NCI-H1694 treated with DMSO at 0.1 percent for 48 hours (cell line): ENCODE results near the gene APH1A.
"Not testable (repeated sequence)": the region's sequence is repeated elsewhere in the genome, so short reads cannot be mapped to it uniquely, and the experiment has no call there.

ENCODE experiments used
- DNase-seq: peaks from one replicate; lab custom pipeline; 2025; lab: John Stamatoyannopoulos, UW

APH1A gene

DNA sequence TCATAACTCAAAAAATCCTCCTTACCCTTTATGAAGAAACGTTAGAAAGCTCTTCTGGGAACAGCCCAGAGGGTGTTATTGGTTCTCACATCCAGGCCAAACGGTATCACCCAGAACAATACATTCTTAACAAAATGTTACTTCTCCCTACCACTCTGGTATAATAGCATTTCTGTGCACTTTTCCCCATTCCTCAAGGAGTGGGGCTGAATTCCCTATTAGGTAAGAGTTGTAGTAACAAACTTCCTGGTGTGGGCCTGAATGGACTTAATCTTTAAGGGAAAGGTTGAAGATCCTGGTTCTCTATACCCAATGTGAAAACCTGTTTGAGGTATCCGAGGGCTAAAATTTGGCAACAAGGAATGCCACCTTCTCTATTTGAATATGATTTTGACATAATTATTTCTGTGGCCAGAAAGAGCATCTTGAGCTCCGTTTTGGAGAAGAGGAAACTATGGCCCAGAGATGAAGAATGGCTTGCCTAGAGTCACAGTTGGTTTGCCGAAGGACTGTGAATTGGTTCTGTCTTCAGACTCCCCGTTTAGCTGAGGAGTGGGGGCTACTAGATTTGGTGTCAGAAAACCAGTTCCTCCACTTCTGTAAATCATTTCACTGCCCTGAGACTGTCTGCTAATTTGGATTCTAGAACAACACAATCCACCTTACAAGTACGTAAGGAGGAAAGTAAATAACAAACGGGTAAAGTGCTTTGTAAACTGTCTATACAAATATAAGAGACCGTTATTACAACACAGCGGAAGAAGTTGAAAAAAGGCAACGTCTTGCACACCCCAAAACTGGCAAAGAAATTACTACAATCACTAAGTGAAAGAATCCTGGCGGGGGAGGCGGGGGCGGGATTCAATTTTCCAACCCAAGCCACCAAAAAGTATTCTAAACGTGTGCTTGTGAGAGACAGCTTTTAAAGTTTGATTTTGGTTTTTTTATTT, 35.2 kb downstream of the APH1A start:
- DNase-seq, result no peak

DNA sequence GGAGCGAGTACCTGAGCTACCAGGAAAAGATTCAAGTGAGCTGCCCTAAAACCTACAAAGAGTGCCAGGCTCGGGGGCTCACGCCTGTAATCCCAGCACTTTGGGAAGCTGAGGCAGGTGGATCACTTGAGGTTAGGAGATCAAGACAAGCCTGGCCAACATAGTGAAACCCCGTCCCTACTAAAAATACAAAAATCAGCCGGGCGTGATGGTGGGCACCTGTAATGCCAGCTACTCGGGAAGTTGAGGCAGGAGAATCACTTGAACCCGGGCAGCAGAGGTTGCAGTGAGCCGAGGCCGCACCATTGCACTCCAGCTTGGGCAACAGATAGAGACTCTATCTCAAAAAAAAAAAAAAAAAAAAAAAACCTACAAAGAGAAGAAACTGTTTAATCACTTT, 35.9 kb downstream of the APH1A start:
- not testable (repeated sequence) for DNase-seq

DNA sequence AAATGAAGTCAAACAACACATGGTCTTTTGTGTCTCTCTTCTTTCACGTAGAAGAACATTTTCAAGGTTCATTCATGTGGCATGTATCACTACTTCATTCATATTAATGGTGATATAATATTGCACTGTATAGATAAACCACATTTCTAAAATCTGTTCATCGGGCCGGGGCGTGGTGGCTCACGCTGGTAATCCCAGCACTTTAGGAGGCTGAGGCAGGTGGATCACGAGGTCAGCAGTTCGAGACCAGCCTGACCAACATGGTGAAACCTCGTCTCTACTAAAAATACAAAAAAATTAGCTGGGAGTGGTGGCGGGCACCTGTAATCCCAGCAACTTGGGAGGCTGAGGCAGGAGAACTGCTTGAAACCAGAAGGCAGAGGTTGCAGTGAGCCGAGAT, 40.6 kb downstream of the APH1A start:
- DNase-seq, result not testable (repeated sequence)

DNA sequence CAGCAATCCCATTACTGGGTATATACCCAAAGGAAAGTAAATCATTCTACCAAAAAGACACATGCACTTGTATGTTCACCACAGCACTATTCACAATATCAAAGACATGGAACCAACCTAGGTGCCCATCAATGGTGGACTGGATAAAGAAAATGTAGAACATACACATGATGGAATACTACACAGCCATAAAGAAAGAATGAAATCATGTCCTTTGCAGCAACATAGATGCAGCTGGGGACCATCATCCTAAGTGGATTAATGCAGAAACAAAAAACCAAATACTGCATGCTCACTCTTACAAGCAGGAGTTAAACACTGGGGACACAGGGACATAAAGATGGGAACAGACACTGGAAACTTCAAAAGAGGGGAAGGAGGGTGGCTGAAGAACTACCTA, 41.6 kb downstream of the APH1A start:
- no peak for DNase-seq

DNA sequence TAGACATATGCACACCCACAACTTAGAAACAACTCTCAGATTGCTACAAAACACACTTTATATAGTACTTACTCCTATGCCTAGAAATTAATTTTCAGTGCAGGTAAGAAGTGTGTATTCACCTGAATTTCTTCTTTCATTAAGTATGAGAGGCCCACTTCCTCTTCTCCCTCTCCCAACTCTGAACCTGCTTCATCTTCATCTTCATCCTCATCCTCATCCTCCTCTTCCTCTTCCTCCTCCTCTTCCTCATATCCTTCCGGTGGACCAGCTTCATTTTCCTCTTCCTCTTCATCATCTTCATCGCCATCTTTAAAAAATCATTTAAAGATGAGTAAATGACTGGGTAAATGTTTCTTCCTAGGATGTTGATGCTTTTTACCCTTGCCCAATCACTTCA, 42.3 kb downstream of the APH1A start:
- DNase-seq, result no peak

DNA sequence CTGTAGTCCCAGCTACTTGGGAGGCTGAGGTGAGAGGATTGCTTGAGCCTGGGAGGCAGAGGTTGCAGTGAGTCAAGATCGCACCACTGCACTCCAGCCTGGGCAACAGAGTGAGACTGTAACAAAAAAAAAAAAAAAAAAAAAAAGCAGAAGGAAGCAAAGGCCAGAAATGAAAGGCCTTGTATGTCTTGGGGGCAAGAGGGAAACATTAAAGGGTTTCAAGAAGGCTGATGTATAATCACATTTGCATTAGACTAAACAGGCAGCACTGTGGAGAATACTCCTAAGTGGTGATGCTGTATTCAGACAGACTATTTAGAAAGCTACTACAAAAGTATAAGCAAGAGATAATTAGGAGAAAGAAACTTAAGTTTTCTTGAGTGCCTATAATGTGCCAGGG, 43.3 kb downstream of the APH1A start:
- DNase-seq, result no peak

DNA sequence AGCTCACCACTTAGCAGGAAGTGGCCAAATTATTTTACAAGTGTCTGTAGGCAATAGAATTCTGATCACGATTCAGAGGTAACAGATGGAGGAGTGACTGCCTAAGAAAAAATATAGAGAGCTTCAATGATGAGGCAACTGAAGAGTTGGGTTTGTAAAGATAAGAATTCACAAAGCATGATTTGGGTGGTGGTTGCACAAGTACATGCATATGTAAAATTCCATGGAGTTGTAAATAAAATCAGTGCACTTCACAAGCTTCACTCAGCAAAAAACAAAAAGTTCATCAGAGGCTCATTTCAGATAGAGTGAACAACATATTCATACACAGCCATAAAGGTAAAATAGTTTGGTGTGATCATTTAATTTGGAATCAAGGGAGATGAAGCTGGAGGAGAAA, 43.8 kb downstream of the APH1A start:
- DNase-seq, result no peak

DNA sequence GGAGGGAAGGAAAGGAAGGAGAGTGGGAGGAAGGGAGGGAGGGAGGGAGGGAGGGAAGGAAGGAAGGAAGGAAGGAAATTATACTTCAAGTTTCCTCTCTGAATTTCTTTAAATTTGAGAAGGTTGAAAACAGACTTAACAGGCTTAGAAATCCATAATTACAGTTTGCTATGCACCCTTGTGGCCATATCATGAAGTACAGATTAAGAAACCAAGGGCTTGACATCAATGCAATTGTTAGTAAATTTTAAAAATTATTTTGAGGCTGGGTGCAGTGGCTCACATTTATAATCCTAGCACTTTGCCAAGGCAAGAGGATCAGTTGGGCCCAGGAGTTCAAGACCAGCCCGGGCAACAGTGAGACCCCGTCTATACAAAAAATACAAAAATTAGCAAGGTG, 47.3 kb downstream of the APH1A start:
- DNase-seq, result peak; percentile 31

DNA sequence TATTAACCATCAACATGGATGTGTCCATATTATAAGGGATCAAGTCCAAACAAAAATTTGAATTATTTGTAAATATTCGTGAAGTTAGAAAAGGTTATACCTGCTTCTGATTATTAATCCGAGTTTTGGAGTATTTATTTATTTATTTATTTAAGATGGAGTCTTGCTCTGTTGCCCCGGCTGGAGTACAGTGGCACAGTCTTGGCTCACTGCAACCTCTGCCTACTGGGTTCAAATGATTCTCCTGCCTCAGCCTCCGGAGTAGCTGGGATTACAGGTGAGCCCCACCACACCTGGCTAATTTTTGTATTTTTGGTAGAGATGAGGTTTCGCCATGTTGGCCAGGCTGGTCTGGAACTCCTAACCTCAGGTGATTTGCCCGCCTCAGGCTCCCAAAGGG, 53.0 kb downstream of the APH1A start:
- not testable (repeated sequence) for DNase-seq
